Thoracic aorta (tissue), 2 donors: ENCODE results near the gene NDUFAF4. TPM values are rescaled to one million over a fixed set of nuclear protein-coding genes. Genes with fewer than 3 reads are reported as not detected.

Source experiments
- ATAC-seq: fragments of 150-250 bp; one replicate; pipeline ENCODE4 v1.8.0; 2017; ENCODE audit warnings: low read depth; ENCODE audit not compliant: insufficient number of reproducible peaks, low FRiP score
- DNase-seq: peaks from one replicate; pipeline ENCODE4 v3.0.0-alpha.2; 2020; ENCODE audit warnings: low spot score
- H3K27ac ChIP-seq, 2 donors: fragments of 200-600 bp; sonication (generic); 1 replicate in 1 of 2; 2 replicates in 1 of 2; pipeline ENCODE4 v1.5.1; 2016; ENCODE audit warnings: mild to moderate bottlenecking in 2 of 2, moderate library complexity in 2 of 2
- H3K27me3 ChIP-seq: fragments of 200-600 bp; sonication (generic); replicated peaks from 2 replicates; pipeline ENCODE4 v1.6.0; 2016; ENCODE audit warnings: mild to moderate bottlenecking; ENCODE audit not compliant: insufficient read depth
- H3K36me3 ChIP-seq: fragments of 200-600 bp; sonication (generic); one replicate; pipeline ENCODE4 v1.5.1; 2016
- H3K4me1 ChIP-seq, 2 donors: fragments of 200-600 bp; sonication (generic); 1 replicate in 1 of 2; 2 replicates in 1 of 2; pipeline versions ENCODE4 v1.5.1 to v1.6.0; 2016; ENCODE audit warnings: low read depth in 2 of 2, mild to moderate bottlenecking in 1 of 2; ENCODE audit not compliant: control insufficient read depth in 1 of 2
- H3K4me3 ChIP-seq: fragments of 200-600 bp; sonication (generic); 2 replicates; pipeline ENCODE4 v1.5.1; 2016; ENCODE audit warnings: mild to moderate bottlenecking
- H3K9me3 ChIP-seq: fragments of 200-600 bp; sonication (generic); 2 replicates; pipeline ENCODE4 v1.5.1; 2016
- CTCF ChIP-seq: fragments of 200-600 bp; sonication (generic); IDR thresholded peaks from one replicate; pipeline ENCODE4 v1.5.1; 2019; ENCODE audit warnings: antibody characterized with exemption
- total RNA-seq, 2 donors: library from RNA; depleted of rRNA; stranded (reverse); fragments of >200 nt; gene quantifications; one replicate each; pipeline versions ENCODE4 v1.1.0 to v1.2.3, GENCODE V29; 2016

Gene NDUFAF4
- total RNA-seq, 2 donors from 2014 or later = 11.5 to 15.3 TPM

GRCh38 chr6:96900873-96901272 lies 3.2 kb upstream of the NDUFAF4 start:
- ATAC-seq = no peak
- TF ChIP-seq CTCF = no peak

GRCh38 chr6:96899451-96899998 lies 1.8 kb upstream of the NDUFAF4 start:
- ATAC-seq = no peak
- H3K4me1 ChIP-seq = peaks cover 13 to 25% of the 10 kb centered on the region in 2 donors
- peak overlapping the region; percentile 87 for H3K4me3 ChIP-seq
- H3K36me3 ChIP-seq = no peaks in the 10 kb centered on the region
- DNase-seq = no peak
- no peak for TF ChIP-seq CTCF
- H3K9me3 ChIP-seq = no peaks in the 10 kb centered on the region
- H3K27me3 ChIP-seq = no peaks in the 10 kb centered on the region
- peak overlapping the region in 1 of 2 donors; percentile 76 for H3K27ac ChIP-seq

More at GRCh38 chr6:96900873-96901272, 3.2 kb upstream of the NDUFAF4 start:
- DNase-seq = no peak
- H3K9me3 ChIP-seq = no peaks in the 10 kb centered on the region
- H3K27me3 ChIP-seq = no peaks in the 10 kb centered on the region
- no peak overlapping the region for H3K4me3 ChIP-seq
- H3K27ac ChIP-seq = no peak overlapping the region
- H3K36me3 ChIP-seq = no peaks in the 10 kb centered on the region
- peaks cover 13 to 24% of the 10 kb centered on the region in 2 donors for H3K4me1 ChIP-seq

- Histone ChIP-seq H3K4me3 (peak overlapping the region; percentile 87), H3K27ac (peak overlapping the region; percentile 76 to 82), H3K36me3 (peaks cover 2% of the 10 kb centered on the region), H3K27me3 (no peaks in the 10 kb centered on the region), H3K4me1 (peaks cover 13 to 25% of the 10 kb centered on the region in 2 donors), H3K9me3 (no peaks in the 10 kb centered on the region)
- TF ChIP-seq CTCF = peak; percentile 44
- DNase-seq (no peak), ATAC-seq (no peak)
Observed at GRCh38 chr6:96899019-96899418, 1.3 kb upstream of the NDUFAF4 start.

GRCh38 chr6:96898241-96898851 lies 655 bp upstream of the NDUFAF4 start:
- Histone ChIP-seq H3K27me3 (no peaks in the 10 kb centered on the region), H3K4me3 (peak overlapping the region; percentile 87), H3K27ac (peak overlapping the region; percentile 76 to 82), H3K36me3 (peaks cover 3% of the 10 kb centered on the region), H3K4me1 (peaks cover 13 to 25% of the 10 kb centered on the region in 2 donors), H3K9me3 (no peaks in the 10 kb centered on the region)
- ATAC-seq (no peak), DNase-seq (no peak)
- TF ChIP-seq CTCF = no peak

DNA sequence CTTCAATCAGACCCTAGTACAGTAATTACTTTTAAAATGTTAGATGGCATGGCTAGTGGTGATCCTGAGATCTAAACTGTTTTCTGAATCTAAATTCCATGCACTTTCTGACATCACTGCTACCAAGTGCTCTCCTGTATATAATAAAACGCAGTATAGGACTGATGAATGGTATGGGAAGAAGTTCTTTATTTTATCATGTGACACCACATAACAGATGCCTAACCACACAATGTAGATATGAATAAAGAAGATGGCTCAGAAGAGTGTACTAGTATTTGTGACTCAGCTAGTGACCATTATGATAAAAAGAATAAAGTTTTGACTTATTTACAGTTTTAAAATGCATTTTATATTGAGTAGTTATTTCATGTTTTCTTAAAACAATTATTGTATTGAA lies 8.5 kb downstream of the NDUFAF4 start:
- ATAC-seq (no peak), DNase-seq (no peak)
- peaks cover 15% of the 10 kb centered on the region for H3K36me3 ChIP-seq
- TF ChIP-seq CTCF = no peak
- H3K4me3 ChIP-seq = no peak overlapping the region
- H3K27ac ChIP-seq = no peak overlapping the region
- no peaks in the 10 kb centered on the region for H3K27me3 ChIP-seq
- no peaks in the 10 kb centered on the region for H3K9me3 ChIP-seq
- no peaks in the 10 kb centered on the region for H3K4me1 ChIP-seq
